GM10266 (cell line): Measurements from ENCODE around the gene PDZK1IP1.
A peak's percentile ranks its signal among the peaks of the same experiment; 100 is the strongest.

Source experiments
- DNase-seq: peaks from one replicate; pipeline ENCODE4 v3.0.0; 2012; ENCODE audit errors: extremely low spot score
- CTCF ChIP-seq: IDR thresholded peaks from 2 replicates; pipeline ENCODE4 v1.5.1; 2012; ENCODE audit warnings: mild to moderate bottlenecking, low read depth; ENCODE audit not compliant: control insufficient read depth, insufficient read depth; ENCODE audit errors: missing control alignments

PDZK1IP1 gene, protein sequence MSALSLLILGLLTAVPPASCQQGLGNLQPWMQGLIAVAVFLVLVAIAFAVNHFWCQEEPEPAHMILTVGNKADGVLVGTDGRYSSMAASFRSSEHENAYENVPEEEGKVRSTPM

GRCh38 chr1:47189844-47190508 lies at the start of gene PDZK1IP1:
Gene PDZK1IP1 (minus strand): TSS chr1:47190036. CDS start chr1:47189932, 104 bp downstream.
- no peak for DNase-seq
- no peak for TF ChIP-seq CTCF

- DNase-seq: no peak
- TF ChIP-seq CTCF: no peak
Measured at GRCh38 chr1:47238935-47239592, 49.2 kb upstream of the PDZK1IP1 start.

GRCh38 chr1:47235806-47236205 lies 46.0 kb upstream of the PDZK1IP1 start:
- no peak for TF ChIP-seq CTCF
- DNase-seq: peak; percentile 7

DNA sequence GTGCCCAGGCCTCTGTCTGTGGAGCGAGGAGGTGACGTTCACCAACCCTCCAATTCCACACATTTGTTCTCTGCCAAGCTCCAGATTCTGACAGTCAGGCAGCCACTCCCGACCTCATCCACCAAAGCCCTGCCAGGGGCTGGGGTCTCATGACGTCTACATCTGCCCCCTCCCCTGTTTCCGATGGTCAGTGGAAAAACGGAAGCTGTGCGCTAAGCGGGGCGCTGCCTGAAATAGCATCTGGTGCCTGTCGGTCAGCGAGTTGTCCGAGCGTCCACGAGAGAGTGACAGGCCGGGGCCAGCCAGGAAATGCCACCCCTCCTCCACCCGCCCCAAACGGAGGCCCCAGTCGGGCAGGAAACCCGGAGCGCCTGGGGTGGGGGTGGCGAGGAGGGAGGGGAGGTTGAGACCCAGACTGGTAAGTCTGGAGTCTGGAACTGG lies 45.4 kb upstream of the PDZK1IP1 start:
- peak; percentile 32 for DNase-seq
- no peak for TF ChIP-seq CTCF

DNA sequence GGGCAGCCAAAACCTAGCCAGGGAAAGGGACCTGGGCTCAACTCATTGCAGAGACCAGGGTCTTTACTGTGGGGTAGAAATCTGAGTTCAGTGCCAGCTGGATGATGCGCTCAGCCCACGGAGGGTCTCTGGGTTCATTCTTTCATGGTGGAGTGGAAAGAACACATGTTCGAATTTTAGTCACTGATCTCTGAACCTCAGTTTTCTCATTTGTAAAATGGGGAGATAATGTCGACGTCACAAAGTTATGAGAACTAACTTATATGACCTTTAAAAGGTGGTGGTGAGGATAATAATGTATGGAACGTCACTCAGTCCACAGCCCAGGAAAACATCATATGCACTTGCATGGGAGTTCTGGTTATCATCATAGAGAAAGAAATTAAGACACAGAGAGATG lies 43.4 kb upstream of the PDZK1IP1 start:
- TF ChIP-seq CTCF: no peak
- DNase-seq: peak; percentile 13

- peak; percentile 22 for DNase-seq
- no peak for TF ChIP-seq CTCF
Measured at GRCh38 chr1:47232187-47232874, 42.5 kb upstream of the PDZK1IP1 start, which contains the start of gene TAL1. Gene TAL1 (minus strand): TSS chr1:47232225. CDS start chr1:47225888, 6,337 bp downstream.
